Measurements from ENCODE around the gene SGPL1. TPM values are rescaled to one million over a fixed set of nuclear protein-coding genes. Genes with fewer than 3 reads are reported as not detected.
"Not testable (repeated sequence)": the region's sequence is repeated elsewhere in the genome, so short reads cannot be mapped to it uniquely, and the experiment has no call there.

Gene SGPL1
- total RNA-seq, 2 experiments from 2014 or later: 65.6 to 67.0 TPM

DNA sequence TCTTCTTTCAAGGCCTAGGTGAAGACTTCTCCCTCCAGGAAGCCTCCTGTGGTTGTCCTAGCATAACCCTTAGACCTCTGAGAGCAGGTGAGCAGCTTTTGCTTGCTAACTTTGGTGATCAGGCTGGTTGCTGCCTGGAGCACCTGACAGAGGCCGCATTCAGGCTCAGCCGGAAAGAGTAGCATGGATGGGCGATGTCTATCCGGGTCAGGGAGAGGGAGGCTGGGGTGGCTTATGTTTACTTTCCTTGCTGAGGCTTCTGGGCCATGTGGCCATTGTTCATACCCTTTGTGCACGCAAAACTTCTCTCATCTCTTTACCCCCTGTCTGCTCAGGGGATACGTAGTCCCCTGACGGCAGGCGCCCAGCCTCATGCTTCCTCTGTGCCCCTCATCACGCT lies 100.1 kb downstream of the SGPL1 start:
- H3K9me3 Mint-ChIP-seq: peaks cover 3% of the 10 kb centered on the region
- ChIA-PET POLR2A (no interaction called here), CTCF (no interaction called here)
- peaks cover 6% of the 10 kb centered on the region for H3K27me3 Mint-ChIP-seq
- no peak overlapping the region for H3K4me3 Mint-ChIP-seq
- H3K36me3 Mint-ChIP-seq: no peaks in the 10 kb centered on the region
- H3K27ac Mint-ChIP-seq: no peak overlapping the region
- no peaks in the 10 kb centered on the region for H3K4me1 Mint-ChIP-seq (ENCODE audit: low read depth)
- intact Hi-C loops (cut with micrococcal nuclease): no loop called here
- no peak for DNase-seq

DNA sequence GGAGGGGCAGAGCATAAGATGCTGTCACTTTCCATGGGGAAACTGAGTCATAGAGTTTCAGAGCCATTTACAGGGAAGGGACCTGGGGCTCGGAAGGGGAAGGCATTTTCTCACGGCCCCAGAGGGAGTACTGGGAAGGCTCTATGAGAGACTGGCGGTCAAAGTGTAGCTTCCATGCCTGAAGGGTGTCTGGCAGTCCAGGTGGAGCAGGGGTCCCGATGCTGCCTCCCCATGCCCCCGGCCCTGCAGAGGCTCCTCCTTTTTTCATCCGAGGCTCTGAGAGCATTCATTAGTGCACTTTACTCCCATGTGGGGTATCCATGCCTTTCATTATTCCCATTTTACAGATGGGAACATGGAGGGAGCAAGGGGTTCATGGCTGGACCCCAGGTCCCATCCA lies 100.5 kb downstream of the SGPL1 start:
- ChIA-PET CTCF (no interaction called here), POLR2A (no interaction called here)
- DNase-seq: no peak
- intact Hi-C loops (cut with micrococcal nuclease): no loop called here
- no peaks in the 10 kb centered on the region for H3K36me3 Mint-ChIP-seq
- peaks cover 3% of the 10 kb centered on the region for H3K9me3 Mint-ChIP-seq
- no peak overlapping the region for H3K4me3 Mint-ChIP-seq
- peaks cover 9% of the 10 kb centered on the region for H3K27me3 Mint-ChIP-seq
- H3K4me1 Mint-ChIP-seq (ENCODE audit: low read depth): no peaks in the 10 kb centered on the region
- H3K27ac Mint-ChIP-seq: no peak overlapping the region

DNA sequence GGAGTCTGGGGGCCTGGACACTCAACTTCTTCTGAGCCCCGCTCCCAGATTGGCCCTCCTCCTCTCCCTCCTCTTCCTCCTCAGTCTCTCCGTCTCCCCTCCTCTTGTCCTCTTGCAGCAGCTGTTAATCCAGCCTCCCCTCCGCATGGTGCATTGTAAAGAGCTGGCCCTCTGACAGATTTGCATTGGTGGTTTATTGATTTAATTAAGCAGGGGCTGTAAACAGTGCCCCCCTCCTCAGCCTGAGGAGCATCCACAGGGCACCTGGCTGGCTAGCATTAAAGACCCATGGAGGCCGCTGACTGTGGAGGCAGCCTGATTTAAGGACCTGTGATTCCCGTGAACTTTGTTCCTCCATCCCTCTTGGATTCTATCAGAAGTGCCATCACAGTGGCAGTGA lies 101.5 kb downstream of the SGPL1 start:
- POLR2A ChIA-PET: no interaction called here

DNA sequence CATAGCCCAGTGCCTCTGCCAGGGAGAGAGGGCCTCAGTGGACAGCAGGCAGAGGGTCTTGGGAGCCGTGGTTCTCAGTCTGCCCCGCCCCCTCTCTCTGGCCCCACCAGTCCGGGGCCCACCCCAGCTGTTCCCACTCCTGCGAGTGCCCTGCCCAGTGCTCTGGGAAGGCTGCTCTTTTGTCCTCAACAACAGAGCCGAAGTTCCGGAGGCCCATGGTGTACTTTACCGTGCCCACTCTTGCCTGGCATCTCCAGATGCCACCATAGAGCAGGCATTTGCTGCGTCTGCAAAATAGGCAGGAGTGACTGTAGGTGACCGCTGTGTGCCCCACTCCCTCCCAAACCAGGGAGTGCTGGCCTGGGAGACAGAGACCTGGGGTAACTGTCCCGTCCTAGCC lies 101.9 kb downstream of the SGPL1 start:
- Mint-ChIP-seq H3K9me3 (no peaks in the 10 kb centered on the region), H3K4me1 (ENCODE audit: low read depth) (no peaks in the 10 kb centered on the region), H3K4me3 (no peak overlapping the region), H3K27me3 (peaks cover 9% of the 10 kb centered on the region), H3K27ac (no peak overlapping the region), H3K36me3 (no peaks in the 10 kb centered on the region)
- ChIA-PET POLR2A (no interaction called here), CTCF (no interaction called here)
- intact Hi-C loops (cut with micrococcal nuclease): no loop called here
- DNase-seq: no peak

More for the DNA sequence above, 101.5 kb downstream of the SGPL1 start:
- no peak for DNase-seq
- CTCF ChIA-PET: no interaction called here
- Mint-ChIP-seq H3K4me3 (no peak overlapping the region), H3K27ac (no peak overlapping the region), H3K36me3 (no peaks in the 10 kb centered on the region), H3K4me1 (ENCODE audit: low read depth) (no peaks in the 10 kb centered on the region), H3K27me3 (peaks cover 9% of the 10 kb centered on the region), H3K9me3 (peaks cover under 1% of the 10 kb centered on the region)
- intact Hi-C loops (cut with micrococcal nuclease): no loop called here

DNA sequence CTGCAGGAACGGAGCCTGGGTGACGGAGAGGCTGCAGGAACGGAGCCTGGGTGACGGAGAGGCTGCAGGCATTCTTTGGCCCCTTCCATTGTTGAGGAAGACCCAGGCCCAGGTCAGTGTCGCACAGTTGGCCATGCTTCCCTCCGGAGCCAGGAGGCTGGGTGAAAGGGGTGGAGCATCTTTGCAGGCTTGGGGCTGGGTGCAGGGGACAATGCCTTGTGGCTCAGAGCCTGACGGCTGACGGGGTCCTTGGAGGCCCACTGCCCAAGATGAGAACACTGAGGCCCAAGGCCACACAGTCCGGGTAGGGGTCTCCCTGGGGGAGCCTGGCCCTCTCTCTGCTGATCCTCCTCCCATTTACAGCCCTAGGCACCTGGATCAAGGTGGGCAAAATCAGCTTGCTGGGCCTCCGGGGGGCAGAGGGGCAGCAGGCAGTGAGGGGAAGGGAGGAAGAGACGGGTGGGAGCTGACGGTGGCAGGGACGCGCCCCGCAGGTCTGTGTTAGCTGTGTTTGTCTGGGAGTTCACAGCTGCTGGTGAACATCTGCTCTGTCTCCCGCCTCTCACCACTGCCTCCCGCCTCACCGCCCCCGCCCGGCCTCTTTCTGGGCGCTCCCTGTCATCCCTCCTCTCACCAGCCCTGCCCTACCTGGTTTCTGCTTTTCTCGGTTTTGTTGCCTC lies 103.2 kb downstream of the SGPL1 start:
- no peak for DNase-seq
- ChIA-PET POLR2A (no interaction called here), CTCF (no interaction called here)
- peaks cover 11% of the 10 kb centered on the region for H3K27me3 Mint-ChIP-seq
- H3K9me3 Mint-ChIP-seq: no peaks in the 10 kb centered on the region
- intact Hi-C loops (cut with micrococcal nuclease): no loop called here
- no peak overlapping the region for H3K4me3 Mint-ChIP-seq
- no peak overlapping the region for H3K27ac Mint-ChIP-seq
- H3K4me1 Mint-ChIP-seq (ENCODE audit: low read depth): no peaks in the 10 kb centered on the region
- no peaks in the 10 kb centered on the region for H3K36me3 Mint-ChIP-seq

DNA sequence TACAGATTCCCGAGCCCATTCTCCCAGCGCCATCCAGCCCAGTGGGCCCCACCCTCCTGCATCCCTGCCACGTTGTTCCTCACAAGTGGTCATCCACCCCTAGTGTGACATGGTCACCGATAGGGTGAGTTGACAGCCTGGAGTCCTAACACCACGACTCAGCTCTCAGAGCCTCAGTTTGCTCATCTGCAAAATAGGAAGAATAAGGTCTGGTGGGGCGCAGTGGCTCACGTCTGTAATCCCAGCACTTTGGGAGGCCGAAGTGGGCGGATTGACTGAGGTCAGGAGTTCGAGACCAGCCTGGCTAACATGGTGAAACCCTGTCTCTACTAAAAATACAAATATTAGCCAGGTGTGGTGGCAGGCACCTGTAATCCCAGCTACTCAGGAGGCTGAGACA lies 104.2 kb downstream of the SGPL1 start:
- H3K36me3 Mint-ChIP-seq; DNase-seq; H3K9me3 Mint-ChIP-seq; CTCF ChIA-PET; H3K4me3 Mint-ChIP-seq; H3K27ac Mint-ChIP-seq; intact Hi-C loops (cut with micrococcal nuclease); POLR2A ChIA-PET; H3K4me1 Mint-ChIP-seq (ENCODE audit: low read depth): not testable (repeated sequence)
- H3K27me3 Mint-ChIP-seq: peaks cover 11% of the 10 kb centered on the region

DNA sequence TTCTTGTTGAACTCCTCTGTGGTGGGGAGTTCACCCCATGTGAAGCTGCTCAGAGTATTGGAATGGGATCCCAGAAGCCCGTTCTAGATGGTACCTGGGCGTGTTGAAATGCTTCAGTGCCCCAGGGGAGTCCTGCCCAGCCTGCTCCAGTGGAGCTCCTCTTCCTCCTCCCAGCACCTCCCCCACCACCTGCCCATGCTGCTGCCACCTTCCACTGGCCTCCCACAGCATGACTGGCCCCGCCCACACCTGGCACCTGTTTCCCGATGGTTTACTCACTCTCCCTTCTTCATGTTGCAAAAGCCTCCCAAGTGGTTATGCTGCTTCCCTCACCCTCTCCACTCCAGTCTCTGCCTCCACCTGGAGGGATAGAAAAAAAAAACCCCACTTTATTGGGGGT lies 104.8 kb downstream of the SGPL1 start:
- CTCF ChIA-PET: interaction anchor here (0.8 kb wide), 1 partner anchor 14 kb away, joined by 3 read pairs; no protein-coding TSS in a partner anchor
- DNase-seq: no peak
- H3K9me3 Mint-ChIP-seq: no peaks in the 10 kb centered on the region
- POLR2A ChIA-PET: no interaction called here
- intact Hi-C loops (cut with micrococcal nuclease): no loop called here
- peaks cover 5% of the 10 kb centered on the region for H3K4me1 Mint-ChIP-seq (ENCODE audit: low read depth)
- no peak overlapping the region for H3K4me3 Mint-ChIP-seq
- peaks cover 11% of the 10 kb centered on the region for H3K27me3 Mint-ChIP-seq
- H3K36me3 Mint-ChIP-seq: no peaks in the 10 kb centered on the region
- H3K27ac Mint-ChIP-seq: no peak overlapping the region

DNA sequence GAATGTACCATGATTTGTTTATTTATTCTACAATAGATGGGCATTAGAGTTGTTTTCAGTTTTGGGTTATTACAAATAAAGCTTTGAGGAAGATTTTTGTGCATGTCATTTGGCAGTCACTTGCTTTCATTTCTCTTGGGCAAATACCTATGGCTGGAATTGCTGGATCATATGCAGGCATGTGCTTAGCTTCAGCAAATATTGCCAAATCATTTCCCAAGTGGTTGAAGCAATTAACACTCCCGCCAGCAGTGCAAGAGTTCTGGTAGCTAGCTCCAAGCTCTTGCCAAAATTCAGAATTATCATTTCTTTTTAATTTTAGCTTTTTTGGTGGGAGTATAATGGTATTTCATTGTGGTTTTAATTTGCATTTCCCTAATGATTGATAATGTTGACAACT lies 105.5 kb downstream of the SGPL1 start:
- CTCF ChIA-PET: interaction anchor here (0.8 kb wide), 1 partner anchor 13 kb away, joined by 3 read pairs; no protein-coding TSS in a partner anchor
- POLR2A ChIA-PET: no interaction called here
- Mint-ChIP-seq H3K27ac (no peak overlapping the region), H3K9me3 (no peaks in the 10 kb centered on the region), H3K4me3 (no peak overlapping the region), H3K27me3 (peaks cover 8% of the 10 kb centered on the region), H3K4me1 (ENCODE audit: low read depth) (peaks cover 6% of the 10 kb centered on the region), H3K36me3 (no peaks in the 10 kb centered on the region)
- intact Hi-C loops (cut with micrococcal nuclease): no loop called here
- no peak for DNase-seq

DNA sequence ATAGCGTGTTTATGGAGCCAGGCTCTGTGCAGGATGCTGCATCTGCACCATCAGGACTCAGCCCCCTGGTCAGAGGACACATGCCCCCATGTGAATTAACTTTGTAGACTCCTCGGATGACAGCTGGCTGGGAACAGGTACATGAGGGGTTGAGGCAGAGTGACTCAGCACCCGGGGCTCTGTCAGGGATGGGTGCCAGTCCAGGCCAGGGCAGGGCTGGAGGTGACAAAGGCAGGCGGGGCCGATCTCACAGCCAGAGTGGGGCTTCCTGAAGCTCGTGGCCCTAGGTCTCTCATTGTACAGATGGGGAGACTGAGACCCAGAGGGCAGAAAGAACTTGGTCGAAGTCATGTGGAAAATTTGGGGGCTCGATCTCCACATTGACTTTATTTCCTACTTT lies 107.9 kb downstream of the SGPL1 start:
- Mint-ChIP-seq H3K9me3 (no peaks in the 10 kb centered on the region), H3K27ac (no peak overlapping the region), H3K36me3 (no peaks in the 10 kb centered on the region), H3K4me3 (no peak overlapping the region), H3K4me1 (ENCODE audit: low read depth) (peaks cover 6% of the 10 kb centered on the region), H3K27me3 (peaks cover 5% of the 10 kb centered on the region)
- intact Hi-C loops (cut with micrococcal nuclease): loop anchor here (2.0 kb wide), 1 partner anchor 361 kb away; no protein-coding TSS in a partner anchor
- ChIA-PET POLR2A (no interaction called here), CTCF (interaction anchor here (1.5 to 3.7 kb wide), 4 partner anchors 11 to 361 kb away, joined by 5 to 21 read pairs (median 9); no protein-coding TSS in a partner anchor)
- DNase-seq: no peak

DNA sequence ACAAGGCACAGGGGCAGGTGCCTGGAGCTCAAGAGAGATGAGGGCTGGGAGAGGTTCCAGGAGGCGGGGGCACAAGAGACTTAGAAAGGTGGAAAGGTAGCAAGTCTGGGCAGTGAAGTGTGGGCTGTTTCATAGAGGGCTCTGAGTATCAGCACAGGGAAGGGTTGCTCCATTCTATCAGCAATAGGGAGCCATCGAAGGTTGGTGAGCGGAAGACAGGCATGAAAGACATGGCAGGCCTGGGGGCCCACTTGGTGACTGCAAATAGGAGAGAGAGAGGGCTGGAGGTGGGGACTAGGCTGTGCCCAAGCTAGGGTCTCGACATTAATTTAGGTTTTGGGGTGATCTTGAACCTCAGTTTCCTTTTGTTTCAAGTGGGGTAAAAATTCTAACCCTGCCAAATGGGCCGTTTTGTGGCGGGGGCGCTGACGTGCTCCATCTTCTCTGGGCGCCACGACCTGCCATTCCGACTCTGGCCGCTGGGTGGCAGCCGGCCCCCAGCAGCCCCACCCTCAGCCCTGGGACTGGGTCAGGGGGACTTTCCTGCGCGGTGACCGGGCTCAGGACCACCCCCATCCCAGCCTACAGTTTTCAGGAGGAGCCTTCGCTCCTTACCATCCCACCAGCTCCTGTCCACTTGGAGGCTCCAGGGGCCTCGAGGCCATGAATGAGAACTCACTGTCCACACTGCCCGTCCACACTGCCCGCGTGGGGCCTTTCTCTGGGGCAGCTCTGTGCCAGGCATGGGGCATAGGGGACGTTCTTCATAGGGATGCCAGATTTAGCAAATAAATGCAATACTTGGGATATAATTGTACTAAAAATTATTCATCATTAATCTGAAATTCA lies 109.9 kb downstream of the SGPL1 start:
- intact Hi-C loops (cut with micrococcal nuclease): loop anchor here (1.0 to 2.0 kb wide), 2 partner anchors 284 to 359 kb away; no protein-coding TSS in a partner anchor
- Mint-ChIP-seq H3K36me3 (no peaks in the 10 kb centered on the region), H3K4me1 (ENCODE audit: low read depth) (peaks cover 6% of the 10 kb centered on the region), H3K9me3 (no peaks in the 10 kb centered on the region), H3K4me3 (no peak overlapping the region), H3K27ac (no peak overlapping the region), H3K27me3 (peaks cover 5% of the 10 kb centered on the region)
- POLR2A ChIA-PET: no interaction called here
- peak; percentile 65 for DNase-seq
- CTCF ChIA-PET: interaction anchor here (0.7 to 3.7 kb wide), 20 partner anchors 9 to 376 kb away, joined by 3 to 21 read pairs (median 4); partner anchors contain the start of gene UNC5B

DNA sequence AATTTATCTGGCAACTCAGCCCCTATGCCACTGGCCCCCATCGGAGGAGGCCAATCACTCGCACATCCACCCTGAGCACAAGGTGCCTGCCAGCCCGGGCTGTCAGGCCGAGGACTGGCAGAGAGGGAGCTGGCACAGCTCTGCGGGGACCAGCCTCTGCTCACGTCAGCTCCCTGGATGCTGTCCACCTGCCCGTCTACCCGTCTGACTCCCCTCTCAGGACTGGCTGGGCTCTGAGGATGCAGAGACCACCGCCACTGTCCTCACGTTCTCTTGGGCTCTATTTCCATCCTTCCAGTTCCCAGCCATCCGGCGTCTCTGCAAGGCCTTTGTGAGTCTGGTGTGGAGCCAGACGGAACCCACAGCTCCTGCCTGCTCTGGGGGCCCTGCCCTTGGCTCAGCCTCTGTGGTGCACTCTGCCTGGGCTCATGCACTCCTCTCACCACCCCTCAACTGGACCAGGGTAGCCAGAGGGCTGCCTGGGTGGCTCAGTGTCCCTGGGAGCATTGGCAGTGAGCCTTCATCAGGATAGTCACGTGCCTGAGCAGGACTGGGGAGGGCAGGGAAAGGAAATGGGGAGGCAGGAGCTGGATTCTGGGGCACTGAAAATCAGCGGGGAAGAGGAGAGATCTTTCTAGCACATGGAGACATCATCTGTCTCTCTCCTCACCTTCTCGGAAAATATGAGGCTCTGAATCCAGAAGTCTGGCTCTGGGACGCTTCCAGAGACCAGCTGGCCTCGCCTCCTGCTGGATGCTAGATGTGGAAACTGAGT lies 110.7 kb downstream of the SGPL1 start:
- Mint-ChIP-seq H3K27me3 (peaks cover 2% of the 10 kb centered on the region), H3K36me3 (no peaks in the 10 kb centered on the region), H3K4me1 (ENCODE audit: low read depth) (peaks cover 6% of the 10 kb centered on the region), H3K9me3 (no peaks in the 10 kb centered on the region), H3K4me3 (no peak overlapping the region), H3K27ac (no peak overlapping the region)
- POLR2A ChIA-PET: no interaction called here
- CTCF ChIA-PET: interaction anchor here (0.7 to 3.7 kb wide), 10 partner anchors 14 to 358 kb away, joined by 3 to 21 read pairs (median 4); no protein-coding TSS in a partner anchor
- intact Hi-C loops (cut with micrococcal nuclease): no loop called here
- no peak for DNase-seq

Data from activated CD4-positive, alpha-beta memory T cell treated with anti-CD3 and anti-CD28 coated beads for 36 hours (primary cell).